ENCODE measurements around the gene EAPP.
"Not testable (repeated sequence)": the region's sequence is repeated elsewhere in the genome, so short reads cannot be mapped to it uniquely, and the experiment has no call there.

Gene EAPP

GRCh38 chr14:34540181-34541059 is 919 bp upstream of the EAPP start:
- in situ Hi-C loops (cut with MboI; ENCODE audit: low pct_unique_long_range_greater_than_20kb, low sequenced_read_pairs, unreplicated experiment); DNase-seq (ENCODE audit: low spot score): not testable (repeated sequence)

GRCh38 chr14:34538871-34539406 is 562 bp downstream of the EAPP start:
- in situ Hi-C loops (cut with MboI; ENCODE audit: low pct_unique_long_range_greater_than_20kb, low sequenced_read_pairs, unreplicated experiment): no loop called here
- TF ChIP-seq CTCF (IDR thresholded peaks at IDR 0.05; ENCODE audit: extremely low read depth, insufficient read depth, missing control alignments): no peak
- no peak for DNase-seq (ENCODE audit: low spot score)

GRCh38 chr14:34538096-34538495 is 1.4 kb downstream of the EAPP start:
- DNase-seq (ENCODE audit: low spot score); in situ Hi-C loops (cut with MboI; ENCODE audit: low pct_unique_long_range_greater_than_20kb, low sequenced_read_pairs, unreplicated experiment): not testable (repeated sequence)

- TF ChIP-seq CTCF (IDR thresholded peaks at IDR 0.05; ENCODE audit: extremely low read depth, insufficient read depth, missing control alignments): no peak
- no peak for DNase-seq (ENCODE audit: low spot score)
- in situ Hi-C loops (cut with MboI; ENCODE audit: low pct_unique_long_range_greater_than_20kb, low sequenced_read_pairs, unreplicated experiment): no loop called here
These were observed 1.9 kb downstream of the EAPP start for GRCh38 chr14:34537677-34538009.

GRCh38 chr14:34536951-34537676 is 2.4 kb downstream of the EAPP start:
- in situ Hi-C loops (cut with MboI; ENCODE audit: low pct_unique_long_range_greater_than_20kb, low sequenced_read_pairs, unreplicated experiment): no loop called here
- DNase-seq (ENCODE audit: low spot score): no peak

GRCh38 chr14:34527591-34527990 is 11.9 kb downstream of the EAPP start:
- no peak for DNase-seq (ENCODE audit: low spot score)
- no peak for TF ChIP-seq CTCF (IDR thresholded peaks at IDR 0.05; ENCODE audit: extremely low read depth, insufficient read depth, missing control alignments)
- in situ Hi-C loops (cut with MboI; ENCODE audit: low pct_unique_long_range_greater_than_20kb, low sequenced_read_pairs, unreplicated experiment): no loop called here

More at GRCh38 chr14:34536951-34537676, 2.4 kb downstream of the EAPP start:
- no peak for TF ChIP-seq CTCF (IDR thresholded peaks at IDR 0.05; ENCODE audit: extremely low read depth, insufficient read depth, missing control alignments)

- DNase-seq (ENCODE audit: low spot score); in situ Hi-C loops (cut with MboI; ENCODE audit: low pct_unique_long_range_greater_than_20kb, low sequenced_read_pairs, unreplicated experiment): not testable (repeated sequence)
These were observed 15.3 kb downstream of the EAPP start for GRCh38 chr14:34524216-34524615.

- DNase-seq (ENCODE audit: low spot score): no peak
- no peak for TF ChIP-seq CTCF (IDR thresholded peaks at IDR 0.05; ENCODE audit: extremely low read depth, insufficient read depth, missing control alignments)
- in situ Hi-C loops (cut with MboI; ENCODE audit: low pct_unique_long_range_greater_than_20kb, low sequenced_read_pairs, unreplicated experiment): no loop called here
These were observed 17.0 kb downstream of the EAPP start for GRCh38 chr14:34522496-34522895.

- in situ Hi-C loops (cut with MboI; ENCODE audit: low pct_unique_long_range_greater_than_20kb, low sequenced_read_pairs, unreplicated experiment): not testable (repeated sequence)
These were observed 18.4 kb downstream of the EAPP start for GRCh38 chr14:34521071-34521470.

GRCh38 chr14:34520304-34520970 is 19.1 kb downstream of the EAPP start:
- DNase-seq (ENCODE audit: low spot score); in situ Hi-C loops (cut with MboI; ENCODE audit: low pct_unique_long_range_greater_than_20kb, low sequenced_read_pairs, unreplicated experiment): not testable (repeated sequence)

More at GRCh38 chr14:34521071-34521470, 18.4 kb downstream of the EAPP start:
- not testable (repeated sequence) for DNase-seq (ENCODE audit: low spot score)

Measured in GM13977 (cell line).